Body of pancreas (tissue), 4 donors: ENCODE measurements around the gene PEAK1. TPM values are rescaled to one million over a fixed set of nuclear protein-coding genes. Genes with fewer than 3 reads are reported as not detected.

Experiments used
- ATAC-seq: fragments of 150-250 bp; one replicate; pipeline ENCODE4 v1.9.1; 2016
- DNase-seq, 4 donors: peaks; one replicate each; pipeline ENCODE4 v3.0.0-alpha.2; 2019
- H3K27ac ChIP-seq, 4 donors: fragments of 200-600 bp; sonication (generic); 1 replicate in 3 of 4; 2 replicates in 1 of 4; pipeline versions ENCODE4 v1.5.1 to v1.6.1; 2016 to 2019; ENCODE audit warnings: mild to moderate bottlenecking in 1 of 4, mixed read lengths in 1 of 4, moderate library complexity in 1 of 4
- H3K27me3 ChIP-seq, 2 donors: fragments of 200-600 bp; sonication (generic); one replicate each; pipeline ENCODE4 v1.6.0; 2016; ENCODE audit warnings: mild to moderate bottlenecking in 1 of 2
- H3K36me3 ChIP-seq, 2 donors: fragments of 200-600 bp; sonication (generic); replicated peaks in 1 of 2; 2 replicates each; pipeline ENCODE4 v1.5.1; 2016; ENCODE audit warnings: low read depth in 2 of 2; ENCODE audit not compliant: insufficient read depth in 1 of 2
- H3K4me1 ChIP-seq: fragments of 200-600 bp; sonication (generic); one replicate; pipeline ENCODE4 v1.6.0; 2016
- H3K4me3 ChIP-seq, 2 donors: fragments of 200-600 bp; sonication (generic); 1 replicate in 1 of 2; 2 replicates in 1 of 2; pipeline ENCODE4 v1.5.1; 2016 to 2019
- H3K9me3 ChIP-seq, 3 donors: fragments of 200-600 bp; sonication (generic); 1 replicate in 2 of 3; 2 replicates in 1 of 3; pipeline ENCODE4 v1.5.1; 2016
- POLR2A ChIP-seq, 3 donors: fragments of 450-650 bp; IDR thresholded peaks; one replicate each; pipeline ENCODE4 v1.6.1; 2016; ENCODE audit warnings: antibody characterized with exemption in 3 of 3, mild to moderate bottlenecking in 2 of 3
- WGBS, 2 donors: methylation state at CpG; one replicate each; pipeline ENCODE4 v1.1.5; 2017; 5-methylcytosine and 5-hydroxymethylcytosine counted together
- intact Hi-C: fragments of 100-400 bp; cut with DNase I; formaldehyde crosslinking; loops from one replicate; pipeline ENCODE4 v1.15.1; 2023
- total RNA-seq, 2 donors: library from RNA; depleted of rRNA; stranded (reverse); fragments of >200 nt; gene quantifications; one replicate each; pipeline ENCODE4 v1.1.0, GENCODE V29; 2016
- TF ChIP-seq, protein P1 (sequence below), 7 experiments: fragments of 450-650 bp in 4 of 7; fragments of 200-600 bp in 3 of 7; sonication (generic) in 3 of 7; IDR thresholded peaks; one replicate each; pipeline ENCODE4 v1.5.1; 2016 to 2019; ENCODE audit warnings: antibody characterized with exemption in 7 of 7

PEAK1 gene
- total RNA-seq, 2 donors from 2014 or later = 12.5 to 13.2 TPM

DNA sequence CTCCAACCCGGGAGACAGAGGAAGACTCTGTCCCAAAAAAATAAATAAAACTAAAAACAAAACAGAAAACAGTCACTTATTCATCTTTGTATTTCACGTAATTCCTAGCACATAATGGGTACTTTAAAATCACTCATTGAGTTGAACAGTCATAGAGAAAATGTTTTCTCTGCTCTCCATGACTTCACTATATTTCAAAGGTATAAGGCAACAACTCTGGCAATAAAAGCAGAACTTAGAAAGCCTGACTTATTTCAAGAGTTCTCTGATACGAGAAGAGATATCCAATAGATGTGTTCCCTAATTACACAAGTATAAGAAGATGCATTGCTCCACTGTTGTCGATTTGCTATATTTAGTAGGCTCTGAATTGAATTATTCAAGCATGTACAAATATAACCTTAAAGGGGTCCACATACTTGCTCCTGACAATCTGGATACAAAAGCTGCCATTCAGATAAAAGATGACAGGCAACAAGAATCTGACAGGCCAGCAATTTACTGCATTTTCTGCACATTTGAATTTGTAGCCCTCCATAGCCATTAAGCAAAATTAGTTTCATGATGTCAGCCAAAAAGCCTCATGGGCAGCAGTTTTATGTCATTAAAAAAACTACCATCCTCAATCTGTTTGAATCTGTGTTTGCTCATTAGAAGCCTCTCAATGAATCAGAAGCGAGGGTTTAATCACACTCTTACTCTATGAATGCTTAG lies 47.9 kb downstream of the PEAK1 start:
- TF ChIP-seq, protein P1, sequence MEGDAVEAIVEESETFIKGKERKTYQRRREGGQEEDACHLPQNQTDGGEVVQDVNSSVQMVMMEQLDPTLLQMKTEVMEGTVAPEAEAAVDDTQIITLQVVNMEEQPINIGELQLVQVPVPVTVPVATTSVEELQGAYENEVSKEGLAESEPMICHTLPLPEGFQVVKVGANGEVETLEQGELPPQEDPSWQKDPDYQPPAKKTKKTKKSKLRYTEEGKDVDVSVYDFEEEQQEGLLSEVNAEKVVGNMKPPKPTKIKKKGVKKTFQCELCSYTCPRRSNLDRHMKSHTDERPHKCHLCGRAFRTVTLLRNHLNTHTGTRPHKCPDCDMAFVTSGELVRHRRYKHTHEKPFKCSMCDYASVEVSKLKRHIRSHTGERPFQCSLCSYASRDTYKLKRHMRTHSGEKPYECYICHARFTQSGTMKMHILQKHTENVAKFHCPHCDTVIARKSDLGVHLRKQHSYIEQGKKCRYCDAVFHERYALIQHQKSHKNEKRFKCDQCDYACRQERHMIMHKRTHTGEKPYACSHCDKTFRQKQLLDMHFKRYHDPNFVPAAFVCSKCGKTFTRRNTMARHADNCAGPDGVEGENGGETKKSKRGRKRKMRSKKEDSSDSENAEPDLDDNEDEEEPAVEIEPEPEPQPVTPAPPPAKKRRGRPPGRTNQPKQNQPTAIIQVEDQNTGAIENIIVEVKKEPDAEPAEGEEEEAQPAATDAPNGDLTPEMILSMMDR (IDR thresholded peaks at IDR 0.05) = no peak
- TF ChIP-seq POLR2A (IDR thresholded peaks at IDR 0.05) = no peak
- Histone ChIP-seq H3K4me3 (no peak overlapping the region), H3K36me3 (no peaks in the 10 kb centered on the region), H3K27ac (no peak overlapping the region), H3K4me1 (no peaks in the 10 kb centered on the region), H3K27me3 (no peaks in the 10 kb centered on the region), H3K9me3 (no peaks in the 10 kb centered on the region)
- WGBS, 2 donors = 94 to 95% methylated on average over 5 of the region's 5 CpGs
- intact Hi-C loops = no loop called here
- no peak for ATAC-seq
- DNase-seq = no peak

DNA sequence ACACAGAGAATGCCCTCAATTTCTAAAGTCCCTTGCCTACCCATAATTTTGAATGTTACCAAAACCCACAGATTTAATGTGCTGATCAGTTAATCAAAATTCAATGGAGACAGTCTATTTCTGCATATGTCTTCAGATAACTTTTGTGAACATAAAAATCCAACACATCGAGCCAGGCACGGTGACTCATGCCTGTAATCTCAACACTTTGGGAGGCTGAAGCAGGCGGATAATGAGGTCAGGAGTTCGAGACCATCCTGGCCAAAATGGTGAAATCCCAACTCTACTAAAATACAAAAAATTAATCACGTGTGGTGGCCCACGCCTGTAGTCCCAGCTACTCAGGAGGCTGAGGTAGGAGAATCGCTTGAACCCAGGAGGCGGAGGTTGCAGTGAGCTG lies 49.3 kb downstream of the PEAK1 start:
- Histone ChIP-seq H3K9me3 (no peaks in the 10 kb centered on the region), H3K27ac (no peak overlapping the region), H3K36me3 (no peaks in the 10 kb centered on the region), H3K4me3 (no peak overlapping the region), H3K27me3 (no peaks in the 10 kb centered on the region), H3K4me1 (no peaks in the 10 kb centered on the region)
- ATAC-seq = no peak
- intact Hi-C loops = no loop called here
- WGBS, 2 donors = 89 to 93% methylated on average over 8 of the region's 8 CpGs
- no peak for DNase-seq
- TF ChIP-seq, protein P1 (IDR thresholded peaks at IDR 0.05) = no peak
- TF ChIP-seq POLR2A (IDR thresholded peaks at IDR 0.05) = no peak

DNA sequence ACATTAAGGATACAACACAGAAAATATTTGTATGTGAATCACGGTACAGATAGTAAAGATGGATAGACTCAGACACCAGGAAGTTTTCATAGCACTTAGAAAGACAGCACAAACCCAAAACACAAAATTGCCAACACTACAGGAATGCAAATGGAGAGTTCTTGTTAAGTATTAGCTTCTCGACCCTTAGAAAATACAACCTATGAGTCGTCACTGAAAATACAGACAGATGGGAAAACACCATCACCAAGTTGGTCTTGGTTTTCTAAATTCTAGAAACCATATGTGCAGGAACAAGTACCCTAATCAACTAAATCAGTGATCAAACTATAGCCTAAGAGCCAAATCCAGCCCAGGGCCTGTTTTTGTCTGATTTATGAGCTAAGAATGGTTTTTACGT lies 50.7 kb downstream of the PEAK1 start:
- 89 to 90% methylated on average over 4 of the region's 4 CpGs for WGBS, 2 donors
- Histone ChIP-seq H3K27ac (no peak overlapping the region), H3K4me1 (no peaks in the 10 kb centered on the region), H3K27me3 (no peaks in the 10 kb centered on the region), H3K36me3 (no peaks in the 10 kb centered on the region), H3K9me3 (no peaks in the 10 kb centered on the region), H3K4me3 (no peak overlapping the region)
- TF ChIP-seq, protein P1 (IDR thresholded peaks at IDR 0.05) = no peak
- TF ChIP-seq POLR2A (IDR thresholded peaks at IDR 0.05) = no peak
- DNase-seq = no peak
- intact Hi-C loops = no loop called here
- no peak for ATAC-seq

DNA sequence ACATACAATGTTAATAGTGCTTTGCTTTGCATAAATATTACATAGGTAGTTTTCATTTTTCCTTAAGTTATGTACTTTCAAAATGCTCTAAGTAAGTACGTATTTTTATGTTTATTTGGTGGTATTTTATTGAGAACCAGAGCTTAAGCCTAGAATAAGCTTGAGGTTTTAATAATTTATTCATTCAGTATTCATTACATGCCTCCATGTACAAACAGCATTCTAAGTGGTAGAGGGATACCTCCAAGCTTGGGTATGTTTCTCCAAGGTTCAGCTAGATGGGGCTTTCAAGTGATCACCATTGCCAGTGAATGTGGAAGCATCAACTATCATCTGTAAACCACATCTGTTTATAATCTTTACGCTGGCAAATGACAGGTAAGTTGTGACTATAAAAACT lies 52.3 kb downstream of the PEAK1 start:
- TF ChIP-seq, protein P1 (IDR thresholded peaks at IDR 0.05) = no peak
- TF ChIP-seq POLR2A (IDR thresholded peaks at IDR 0.05) = no peak
- Histone ChIP-seq H3K27ac (no peak overlapping the region), H3K27me3 (no peaks in the 10 kb centered on the region), H3K36me3 (no peaks in the 10 kb centered on the region), H3K9me3 (no peaks in the 10 kb centered on the region), H3K4me1 (no peaks in the 10 kb centered on the region), H3K4me3 (no peak overlapping the region)
- ATAC-seq (no peak), DNase-seq (no peak)
- WGBS, 2 donors = 94 to 98% methylated on average over 2 of the region's 2 CpGs
- intact Hi-C loops = no loop called here

DNA sequence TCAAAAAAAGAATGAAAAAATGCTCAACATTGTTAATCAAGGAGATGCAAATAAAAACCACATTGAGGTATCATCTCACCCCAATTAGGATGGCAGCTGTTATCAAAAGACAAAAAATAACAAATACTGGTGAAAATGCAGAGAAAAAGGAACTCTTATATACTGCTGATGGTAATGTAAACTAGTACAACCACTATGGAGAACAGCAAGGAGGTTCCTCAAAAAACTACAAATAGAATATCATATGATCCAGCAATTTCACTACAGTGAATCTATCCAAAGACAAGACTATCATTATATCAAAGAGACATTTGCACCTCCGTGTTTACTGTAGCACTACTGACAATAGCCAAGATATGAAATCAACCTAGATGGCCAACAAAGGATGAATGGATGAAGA lies 58.4 kb downstream of the PEAK1 start:
- no peaks in the 10 kb centered on the region for H3K4me1 ChIP-seq
- WGBS, 2 donors = 73 to 85% methylated on average over 1 of the region's 1 CpG
- TF ChIP-seq, protein P1 (IDR thresholded peaks at IDR 0.05) = no peak
- no peak for TF ChIP-seq POLR2A (IDR thresholded peaks at IDR 0.05)
- DNase-seq (no peak), ATAC-seq (no peak)
- intact Hi-C loops = no loop called here
- no peaks in the 10 kb centered on the region for H3K36me3 ChIP-seq
- H3K4me3 ChIP-seq = no peak overlapping the region
- no peaks in the 10 kb centered on the region for H3K9me3 ChIP-seq
- H3K27me3 ChIP-seq = no peaks in the 10 kb centered on the region
- no peak overlapping the region for H3K27ac ChIP-seq
